HuH-7.5 (cell line): ENCODE measurements around the gene SCYL3.
A peak's percentile ranks its signal among the peaks of the same experiment; 100 is the strongest.
"Not testable (repeated sequence)": the region's sequence is repeated elsewhere in the genome, so short reads cannot be mapped to it uniquely, and the experiment has no call there.

Experiments used
- DNase-seq: peaks from one replicate; pipeline ENCODE4 v3.0.0; 2011; ENCODE audit warnings: low spot score

SCYL3 gene, protein sequence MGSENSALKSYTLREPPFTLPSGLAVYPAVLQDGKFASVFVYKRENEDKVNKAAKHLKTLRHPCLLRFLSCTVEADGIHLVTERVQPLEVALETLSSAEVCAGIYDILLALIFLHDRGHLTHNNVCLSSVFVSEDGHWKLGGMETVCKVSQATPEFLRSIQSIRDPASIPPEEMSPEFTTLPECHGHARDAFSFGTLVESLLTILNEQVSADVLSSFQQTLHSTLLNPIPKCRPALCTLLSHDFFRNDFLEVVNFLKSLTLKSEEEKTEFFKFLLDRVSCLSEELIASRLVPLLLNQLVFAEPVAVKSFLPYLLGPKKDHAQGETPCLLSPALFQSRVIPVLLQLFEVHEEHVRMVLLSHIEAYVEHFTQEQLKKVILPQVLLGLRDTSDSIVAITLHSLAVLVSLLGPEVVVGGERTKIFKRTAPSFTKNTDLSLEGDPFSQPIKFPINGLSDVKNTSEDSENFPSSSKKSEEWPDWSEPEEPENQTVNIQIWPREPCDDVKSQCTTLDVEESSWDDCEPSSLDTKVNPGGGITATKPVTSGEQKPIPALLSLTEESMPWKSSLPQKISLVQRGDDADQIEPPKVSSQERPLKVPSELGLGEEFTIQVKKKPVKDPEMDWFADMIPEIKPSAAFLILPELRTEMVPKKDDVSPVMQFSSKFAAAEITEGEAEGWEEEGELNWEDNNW

DNA sequence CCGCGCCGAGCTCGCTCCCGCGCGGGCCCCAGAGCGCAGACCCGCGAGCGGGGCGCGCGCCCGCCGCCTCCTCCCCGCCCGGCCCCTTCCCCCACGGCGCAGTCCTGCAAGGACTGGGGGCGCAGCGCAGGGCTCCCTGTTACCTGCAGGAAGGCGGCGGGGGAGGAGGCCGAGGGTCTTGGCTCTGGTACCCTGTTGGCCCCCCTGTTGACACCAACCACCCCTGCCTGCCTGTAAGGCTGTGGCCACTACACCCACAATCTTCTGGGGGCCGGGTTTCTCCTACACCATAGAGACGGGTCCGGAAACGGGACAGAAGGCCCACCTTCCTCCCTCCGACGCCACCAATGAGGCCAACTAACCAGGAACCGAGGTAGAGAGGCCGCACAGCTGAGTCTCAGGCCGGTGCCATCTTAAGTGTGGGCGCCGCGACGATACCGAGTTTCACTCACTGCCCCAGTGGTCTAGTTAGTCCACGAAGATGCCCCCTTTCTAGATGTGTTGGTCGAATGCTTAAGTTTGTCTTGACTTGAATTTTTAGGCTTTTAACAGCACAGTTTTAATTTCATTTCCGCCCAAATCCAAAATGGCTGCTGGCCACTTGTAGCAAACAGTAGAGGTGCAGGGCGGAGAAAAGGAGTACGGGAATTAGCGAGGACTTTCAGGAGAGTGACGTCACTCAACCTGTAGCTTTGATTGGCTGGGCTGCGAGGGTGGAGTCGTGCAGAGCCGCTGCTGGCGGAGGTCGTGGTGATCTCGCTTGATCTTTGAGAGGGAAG, at the start of gene SCYL3:
TSS of gene SCYL3 (minus strand) at position 252 of the 779 bp plus-strand sequence. CDS start 5,056 bp downstream, outside the sequence.
- DNase-seq: peak; percentile 92

DNA sequence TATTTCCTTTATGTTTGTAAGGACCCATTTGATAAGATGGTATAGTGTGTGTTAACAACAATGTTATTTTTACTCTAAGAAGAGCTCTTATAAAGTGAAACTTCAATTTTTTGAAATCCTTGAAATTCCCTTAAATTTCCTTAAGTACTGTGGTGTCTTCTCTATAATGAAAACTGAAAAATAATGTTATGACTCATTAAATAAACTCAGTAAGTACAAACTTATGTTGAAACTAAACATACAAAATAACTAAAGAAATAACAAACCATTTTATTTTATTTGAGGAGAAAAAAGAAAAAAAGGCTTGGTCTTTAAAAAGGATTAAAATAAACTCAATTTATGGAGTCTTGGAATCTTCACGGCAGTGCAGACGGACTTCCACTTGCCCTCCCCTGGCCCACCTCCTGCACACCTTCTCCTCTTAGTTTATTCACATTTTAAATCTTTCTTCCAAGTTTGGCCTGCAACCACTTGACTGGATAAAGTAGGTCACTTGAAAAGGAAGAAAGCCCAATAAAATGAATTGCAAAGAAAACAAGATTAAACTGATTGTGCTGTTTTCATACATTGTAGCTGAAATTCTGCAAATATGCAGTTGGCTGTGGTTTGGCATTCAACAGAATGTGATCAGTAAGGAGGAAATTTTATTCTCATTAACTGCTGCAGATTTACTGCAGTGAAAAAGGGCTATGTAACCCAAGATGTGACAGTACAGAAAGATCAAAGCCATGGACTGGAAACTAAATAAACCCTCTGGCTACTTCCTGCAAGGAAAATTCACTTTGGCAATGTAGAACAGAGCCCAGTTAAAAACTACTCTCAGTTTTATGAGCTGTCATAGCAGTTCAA, 48.5 kb upstream of the SCYL3 start:
- DNase-seq: no peak

DNA sequence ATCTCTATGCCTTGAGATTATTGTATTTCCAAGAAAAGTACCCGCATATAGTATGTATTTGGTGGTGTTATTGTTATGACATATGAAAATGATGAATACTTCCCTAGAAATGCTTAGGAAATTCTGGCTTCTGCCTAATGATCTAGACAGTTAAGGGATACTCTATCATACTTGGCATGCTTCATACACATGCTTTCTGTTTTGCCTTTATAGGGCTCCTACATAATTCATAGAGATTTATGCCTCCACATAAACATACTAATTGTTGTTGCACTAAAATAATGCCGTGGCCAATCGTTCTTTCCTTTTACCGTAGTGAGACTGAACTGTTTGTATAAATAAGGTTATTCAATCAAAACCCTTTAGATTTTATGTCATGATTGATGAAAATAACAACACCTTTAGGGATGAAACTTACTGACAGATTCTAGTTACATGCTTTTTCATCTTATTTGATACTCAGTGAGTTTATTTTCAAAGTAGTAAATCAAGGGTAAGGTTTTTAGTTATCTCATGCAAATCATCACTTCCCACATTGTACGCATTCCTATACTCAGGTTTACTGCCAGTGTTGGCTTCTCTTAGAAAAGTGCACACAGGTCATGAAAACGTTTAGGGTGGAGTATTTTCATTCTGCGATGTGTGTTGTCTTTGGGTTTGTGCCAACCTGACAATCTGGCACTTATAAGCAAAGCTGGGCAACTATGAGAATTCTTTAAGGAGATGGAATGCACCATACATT, 40.5 kb upstream of the SCYL3 start:
- no peak for DNase-seq

DNA sequence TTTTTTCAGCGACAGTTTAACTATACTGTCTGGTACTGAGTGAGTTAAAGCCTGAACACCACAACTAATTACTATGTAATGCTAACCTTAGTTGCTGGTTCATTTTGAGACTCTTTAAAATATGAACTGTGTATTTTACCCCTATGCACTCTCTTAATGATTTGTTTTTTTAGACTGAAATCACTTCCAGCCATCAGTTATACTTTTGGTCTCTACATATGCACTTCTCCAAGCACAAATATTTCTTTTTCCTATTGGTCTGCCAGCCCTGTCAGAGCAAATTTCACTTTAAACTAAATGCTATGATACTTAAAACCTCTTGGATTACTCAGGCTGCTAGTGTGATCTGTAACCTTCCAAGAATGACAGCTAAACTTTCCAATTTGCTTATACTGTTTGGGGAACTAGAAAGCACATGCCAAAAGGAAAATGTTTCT, 38.1 kb upstream of the SCYL3 start:
- no peak for DNase-seq

DNA sequence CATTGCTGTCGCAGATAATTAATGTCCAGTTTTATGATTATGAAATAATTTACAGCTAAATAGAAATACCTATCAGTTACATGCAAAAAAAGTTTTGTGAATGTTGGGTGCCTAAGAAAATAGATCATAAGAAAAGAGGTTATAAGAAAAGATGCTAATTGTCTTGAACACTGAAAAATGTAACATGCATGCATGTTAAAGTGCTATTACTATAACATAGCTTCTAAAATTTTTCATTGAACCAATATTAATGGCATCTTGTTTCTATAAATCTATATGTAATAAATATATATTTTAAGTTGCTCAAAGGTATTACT, 35.5 kb upstream of the SCYL3 start:
- DNase-seq: no peak

GRCh38 chr1:169928438-169929209, 34.9 kb upstream of the SCYL3 start:
- DNase-seq: no peak

GRCh38 chr1:169925505-169926482, 32.1 kb upstream of the SCYL3 start:
- DNase-seq: no peak

- no peak for DNase-seq
These were observed 31.1 kb upstream of the SCYL3 start for GRCh38 chr1:169924829-169925228.

DNA sequence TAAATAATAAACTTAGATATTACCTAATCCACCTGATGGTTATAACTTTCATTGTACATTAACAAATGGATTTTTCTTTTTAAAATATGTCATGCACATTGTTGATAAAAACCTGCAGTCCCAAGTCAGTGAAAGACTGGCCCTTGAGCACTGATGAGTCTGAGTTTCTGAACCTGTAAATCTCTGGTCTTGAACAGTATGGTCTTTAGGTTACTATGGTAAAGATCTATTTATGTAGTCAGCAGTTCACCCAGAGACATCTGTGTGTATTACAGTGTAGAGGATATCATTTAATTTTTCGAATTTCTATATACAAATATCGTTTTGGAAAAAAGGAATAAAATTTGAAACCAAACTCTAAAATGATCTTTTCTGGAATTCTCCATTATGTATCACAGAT, 30.4 kb upstream of the SCYL3 start:
- DNase-seq: no peak

- no peak for DNase-seq
These were observed 27.4 kb upstream of the SCYL3 start for GRCh38 chr1:169921080-169921479.

DNA sequence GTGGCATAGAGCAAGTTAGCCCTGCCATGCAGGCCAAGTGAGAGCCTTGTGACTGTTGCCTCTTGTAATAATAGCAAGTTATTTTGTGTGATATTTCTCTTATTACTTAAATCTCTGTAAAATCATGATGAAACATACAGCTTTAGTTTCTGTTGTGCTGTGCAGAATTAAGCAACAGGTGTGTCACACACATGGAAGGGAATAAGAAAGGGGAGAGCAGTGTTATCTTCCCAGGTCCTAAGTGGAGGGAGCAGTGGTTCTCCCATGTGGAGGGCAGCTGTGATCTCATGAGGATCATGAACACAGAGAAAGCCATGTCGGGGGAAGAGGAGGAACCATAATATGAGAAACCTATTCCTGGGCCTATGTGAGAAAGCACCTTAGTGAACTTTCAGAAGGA, 25.2 kb upstream of the SCYL3 start:
- DNase-seq: no peak

GRCh38 chr1:169918220-169918619, 24.5 kb upstream of the SCYL3 start:
- DNase-seq: not testable (repeated sequence)

GRCh38 chr1:169915150-169915549, 21.5 kb upstream of the SCYL3 start:
- no peak for DNase-seq

DNA sequence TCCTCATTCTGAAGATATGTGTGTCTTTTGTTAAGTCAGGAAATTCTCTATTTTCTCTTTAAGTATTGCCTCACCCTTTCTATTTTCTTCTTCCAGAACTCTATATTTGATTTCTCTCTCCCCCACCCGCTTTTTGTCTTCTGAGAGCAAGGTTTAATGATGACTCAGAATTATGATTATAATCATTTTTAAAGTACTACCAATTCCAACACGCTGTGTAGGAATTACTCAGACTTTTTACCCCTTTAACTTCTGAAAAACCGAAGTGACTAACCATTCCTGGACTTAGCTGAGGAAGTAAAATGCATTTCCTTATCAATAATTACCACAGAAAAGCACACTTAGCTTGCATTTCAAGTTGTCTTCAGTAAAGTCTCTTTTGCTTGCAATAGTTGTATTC, 20.8 kb upstream of the SCYL3 start:
- no peak for DNase-seq

DNA sequence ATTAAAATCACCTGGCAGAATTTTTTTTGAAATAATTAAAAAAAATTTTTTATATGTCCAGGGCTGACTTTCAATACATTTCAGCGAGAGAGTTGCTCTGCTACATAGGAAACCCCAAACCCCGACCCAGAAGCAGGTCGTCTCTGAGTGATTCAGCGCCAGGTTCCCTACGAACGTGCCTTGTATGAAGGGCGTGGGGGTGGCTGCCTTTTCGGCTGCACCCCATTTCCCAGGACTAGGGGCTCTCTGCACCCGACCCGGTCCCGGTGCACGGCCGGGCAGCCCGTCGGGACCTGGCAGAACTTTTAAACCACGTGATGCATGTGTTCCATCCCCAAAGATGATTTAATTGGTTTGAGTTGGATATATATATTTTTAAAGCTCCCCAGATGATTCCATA, 15.8 kb upstream of the SCYL3 start:
- DNase-seq: no peak

- no peak for DNase-seq
These were observed 13.2 kb upstream of the SCYL3 start for GRCh38 chr1:169906938-169907337.

DNA sequence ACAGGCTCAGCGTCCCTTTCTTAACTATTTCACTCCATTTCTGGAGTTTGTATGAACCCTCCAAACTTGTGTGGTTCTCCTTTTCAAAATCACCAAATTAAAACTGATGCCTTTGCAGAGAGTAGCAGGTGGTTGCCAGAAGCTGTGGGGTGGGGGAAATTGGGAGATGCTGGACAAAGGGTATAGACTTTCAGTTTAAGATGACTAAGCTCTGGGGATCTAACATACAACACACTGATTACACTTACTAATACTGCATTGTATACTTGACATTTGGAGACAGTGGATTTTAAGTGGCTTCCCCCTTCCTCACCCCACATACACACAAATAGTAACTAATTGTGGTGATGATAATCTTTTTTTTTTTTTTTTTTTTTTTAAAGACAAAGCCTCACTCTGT, 11.1 kb upstream of the SCYL3 start:
- no peak for DNase-seq

DNA sequence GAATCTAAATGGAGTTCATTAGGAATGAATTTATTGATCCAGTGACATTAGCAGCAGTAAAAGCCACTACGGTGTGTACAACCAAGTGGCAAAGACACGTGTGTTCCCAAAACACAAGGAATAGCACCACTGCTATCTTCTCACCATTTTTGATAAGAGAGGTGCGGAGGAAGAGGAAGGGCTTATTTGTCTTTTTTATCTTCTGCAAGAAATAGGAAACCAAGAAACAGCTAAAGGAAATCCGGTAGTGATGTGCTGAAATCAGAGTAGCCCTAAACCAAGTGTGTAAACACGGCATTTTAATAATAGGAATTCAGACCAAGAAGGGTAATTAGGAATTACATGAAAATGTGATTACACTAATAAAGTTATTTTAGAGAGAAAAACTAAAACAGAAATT, 9.1 kb upstream of the SCYL3 start:
- DNase-seq: no peak

DNA sequence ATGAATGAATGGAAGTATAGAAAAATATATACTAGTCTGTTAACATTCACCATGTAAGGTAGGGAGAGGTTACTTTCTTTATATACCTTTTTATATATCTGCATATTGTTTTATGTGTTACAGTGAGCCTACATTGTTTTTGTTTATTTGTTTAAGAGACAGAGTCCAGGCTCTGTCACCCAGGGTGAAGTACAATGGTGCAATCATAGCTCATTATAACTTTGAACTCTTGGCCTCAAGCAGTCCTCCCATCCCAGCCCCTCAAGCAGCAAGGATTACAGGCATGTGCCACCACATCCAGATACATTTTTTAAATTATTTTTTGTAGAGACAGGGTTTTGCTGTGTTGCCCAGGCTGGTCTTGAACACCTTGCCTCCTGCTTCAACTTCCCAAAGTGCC, 7.4 kb upstream of the SCYL3 start:
- DNase-seq: no peak
